ENCODE data around the gene ADCK2.

The ADCK2 gene

DNA sequence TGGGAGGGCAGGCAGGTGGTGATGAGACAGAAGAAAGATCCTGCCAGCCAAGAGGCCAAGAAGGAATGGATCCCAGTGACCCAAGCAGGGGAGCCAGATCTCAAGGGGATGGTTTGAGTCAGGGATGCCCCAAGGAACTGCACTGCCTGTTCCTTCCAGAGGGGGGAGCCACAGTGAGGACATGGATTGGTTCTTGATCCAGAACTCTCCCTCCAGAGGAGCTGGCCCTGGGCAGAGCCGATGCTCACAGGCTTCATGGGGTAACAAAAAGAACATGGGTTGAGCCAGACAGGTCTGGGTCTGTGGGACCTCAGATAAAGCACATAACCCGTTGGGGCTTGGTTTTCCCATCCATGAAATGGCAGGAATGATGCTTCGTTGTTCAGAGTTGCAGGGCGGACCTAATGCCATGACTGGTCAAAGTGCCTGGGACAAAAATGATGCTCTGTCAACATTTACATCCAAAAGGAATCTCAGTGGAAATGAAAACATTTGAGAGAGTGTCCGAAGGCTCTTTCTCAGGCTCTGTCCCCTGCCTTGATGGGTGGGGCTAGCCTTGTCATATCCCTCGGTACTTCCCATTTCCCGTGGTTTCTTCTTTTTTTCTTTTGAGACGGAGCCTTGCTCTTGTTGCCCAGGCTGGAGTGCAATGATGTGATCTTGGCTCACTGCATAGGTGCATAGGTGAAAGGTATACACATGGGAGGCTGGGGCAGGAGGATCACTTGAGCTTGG lies 27.4 kb upstream of the ADCK2 start:
- H3K4me3 ChIP-seq (ENCODE audit: low read length), result no peak overlapping the region
- no peaks in the 10 kb centered on the region for H3K27me3 ChIP-seq (ENCODE audit: low read depth, low read length)
- no peak overlapping the region for H3K9ac ChIP-seq (ENCODE audit: low read length)
- H3K79me2 ChIP-seq (ENCODE audit: low read length), result no peaks in the 10 kb centered on the region
- H4K20me1 ChIP-seq (ENCODE audit: insufficient read depth, low read length), result no peaks in the 10 kb centered on the region
- no peaks in the 10 kb centered on the region for H3K4me1 ChIP-seq (ENCODE audit: low read length)
- no peak for TF ChIP-seq EZH2phosphoT487 (IDR thresholded peaks at IDR 0.05; ENCODE audit: low read depth)
- TF ChIP-seq, protein P1, sequence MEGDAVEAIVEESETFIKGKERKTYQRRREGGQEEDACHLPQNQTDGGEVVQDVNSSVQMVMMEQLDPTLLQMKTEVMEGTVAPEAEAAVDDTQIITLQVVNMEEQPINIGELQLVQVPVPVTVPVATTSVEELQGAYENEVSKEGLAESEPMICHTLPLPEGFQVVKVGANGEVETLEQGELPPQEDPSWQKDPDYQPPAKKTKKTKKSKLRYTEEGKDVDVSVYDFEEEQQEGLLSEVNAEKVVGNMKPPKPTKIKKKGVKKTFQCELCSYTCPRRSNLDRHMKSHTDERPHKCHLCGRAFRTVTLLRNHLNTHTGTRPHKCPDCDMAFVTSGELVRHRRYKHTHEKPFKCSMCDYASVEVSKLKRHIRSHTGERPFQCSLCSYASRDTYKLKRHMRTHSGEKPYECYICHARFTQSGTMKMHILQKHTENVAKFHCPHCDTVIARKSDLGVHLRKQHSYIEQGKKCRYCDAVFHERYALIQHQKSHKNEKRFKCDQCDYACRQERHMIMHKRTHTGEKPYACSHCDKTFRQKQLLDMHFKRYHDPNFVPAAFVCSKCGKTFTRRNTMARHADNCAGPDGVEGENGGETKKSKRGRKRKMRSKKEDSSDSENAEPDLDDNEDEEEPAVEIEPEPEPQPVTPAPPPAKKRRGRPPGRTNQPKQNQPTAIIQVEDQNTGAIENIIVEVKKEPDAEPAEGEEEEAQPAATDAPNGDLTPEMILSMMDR (IDR thresholded peaks at IDR 0.05; ENCODE audit: low read depth, low read length), result peak; percentile 19
- H3K4me2 ChIP-seq (ENCODE audit: low read length), result no peak overlapping the region
- H3K36me3 ChIP-seq (replicated peaks; ENCODE audit: low read depth, low read length), result no peaks in the 10 kb centered on the region
- no peaks in the 10 kb centered on the region for H3K9me3 ChIP-seq (ENCODE audit: insufficient read depth, low read length)
- no peak overlapping the region for H2AFZ ChIP-seq (ENCODE audit: low read depth, low read length)
- H3K27ac ChIP-seq (ENCODE audit: low read length), result no peak overlapping the region

DNA sequence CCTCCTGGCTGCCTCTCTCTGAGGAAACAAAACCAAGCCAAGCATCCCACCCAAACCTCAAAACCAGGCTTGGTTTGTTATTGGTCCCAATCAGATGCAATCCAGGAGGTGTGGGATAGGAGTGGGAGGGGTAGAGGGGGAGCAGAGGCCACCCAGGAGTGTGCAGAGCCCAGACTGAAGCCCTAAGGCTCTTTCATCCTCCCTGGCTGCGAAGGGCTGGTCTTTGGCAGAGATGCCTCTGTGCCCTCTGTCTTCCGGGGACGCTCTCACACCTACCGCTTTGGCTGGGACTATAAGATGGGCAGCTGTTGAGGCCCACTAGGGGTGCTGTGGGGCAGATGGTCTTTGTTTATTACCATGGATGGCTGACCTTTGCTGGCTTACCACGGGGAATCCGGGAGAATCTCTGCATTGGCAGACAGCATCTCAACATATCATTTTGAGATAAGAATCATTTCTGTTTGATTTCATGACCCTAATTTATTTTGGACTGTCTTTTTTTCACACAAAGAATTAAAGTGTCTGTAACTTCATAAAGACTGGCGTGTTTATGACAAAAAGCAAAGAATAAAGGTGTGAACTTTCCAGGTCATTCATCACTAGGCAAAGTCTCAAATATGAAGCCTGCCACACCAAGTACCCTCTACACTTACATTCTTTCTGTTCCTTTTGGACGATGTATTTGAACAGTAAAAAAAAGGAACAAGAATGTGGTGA lies 25.7 kb upstream of the ADCK2 start:
- H4K20me1 ChIP-seq (ENCODE audit: insufficient read depth, low read length), result no peaks in the 10 kb centered on the region
- no peaks in the 10 kb centered on the region for H3K4me1 ChIP-seq (ENCODE audit: low read length)
- no peak overlapping the region for H3K27ac ChIP-seq (ENCODE audit: low read length)
- TF ChIP-seq, protein P1 (IDR thresholded peaks at IDR 0.05; ENCODE audit: low read depth, low read length), result peak; percentile 47
- no peak for TF ChIP-seq EZH2phosphoT487 (IDR thresholded peaks at IDR 0.05; ENCODE audit: low read depth)
- no peak overlapping the region for H3K4me3 ChIP-seq (ENCODE audit: low read length)
- 0 out of 2 replicates have a peak overlapping the region, but pooled peaks have one; percentile 20 for H3K4me2 ChIP-seq (ENCODE audit: low read length)
- H3K9me3 ChIP-seq (ENCODE audit: insufficient read depth, low read length), result no peaks in the 10 kb centered on the region
- no peak overlapping the region for H2AFZ ChIP-seq (ENCODE audit: low read depth, low read length)
- H3K27me3 ChIP-seq (ENCODE audit: low read depth, low read length), result 0 out of 2 replicates have a peak, but pooled peaks cover 5% of the 10 kb centered on the region
- H3K9ac ChIP-seq (ENCODE audit: low read length), result no peak overlapping the region
- no peaks in the 10 kb centered on the region for H3K36me3 ChIP-seq (replicated peaks; ENCODE audit: low read depth, low read length)
- H3K79me2 ChIP-seq (ENCODE audit: low read length), result no peaks in the 10 kb centered on the region

- Histone ChIP-seq H3K4me3 (ENCODE audit: low read length) (no peak overlapping the region), H3K79me2 (ENCODE audit: low read length) (no peaks in the 10 kb centered on the region), H3K4me1 (ENCODE audit: low read length) (peaks cover 3% of the 10 kb centered on the region; the same call in 1 of the 2 replicates), H4K20me1 (ENCODE audit: insufficient read depth, low read length) (no peaks in the 10 kb centered on the region), H3K36me3 (replicated peaks; ENCODE audit: low read depth, low read length) (no peaks in the 10 kb centered on the region), H3K9ac (ENCODE audit: low read length) (no peak overlapping the region), H3K4me2 (ENCODE audit: low read length) (no peak overlapping the region), H2AFZ (ENCODE audit: low read depth, low read length) (no peak overlapping the region), H3K9me3 (ENCODE audit: insufficient read depth, low read length) (no peaks in the 10 kb centered on the region), H3K27ac (ENCODE audit: low read length) (no peak overlapping the region), H3K27me3 (ENCODE audit: low read depth, low read length) (0 out of 2 replicates have a peak, but pooled peaks cover 5% of the 10 kb centered on the region)
- no peak for TF ChIP-seq EZH2phosphoT487 (IDR thresholded peaks at IDR 0.05; ENCODE audit: low read depth)
- TF ChIP-seq, protein P1 (IDR thresholded peaks at IDR 0.05; ENCODE audit: low read depth, low read length), result no peak
Observed at GRCh38 chr7:140649556-140650205, 23.1 kb upstream of the ADCK2 start.

- Histone ChIP-seq H3K36me3 (replicated peaks; ENCODE audit: low read depth, low read length) (no peaks in the 10 kb centered on the region), H4K20me1 (ENCODE audit: insufficient read depth, low read length) (no peaks in the 10 kb centered on the region), H3K9me3 (ENCODE audit: insufficient read depth, low read length) (no peaks in the 10 kb centered on the region), H3K4me1 (ENCODE audit: low read length) (peaks cover 3% of the 10 kb centered on the region; the same call in 1 of the 2 replicates), H3K9ac (ENCODE audit: low read length) (no peak overlapping the region), H2AFZ (ENCODE audit: low read depth, low read length) (no peak overlapping the region), H3K27me3 (ENCODE audit: low read depth, low read length) (0 out of 2 replicates have a peak, but pooled peaks cover 5% of the 10 kb centered on the region), H3K27ac (ENCODE audit: low read length) (no peak overlapping the region), H3K4me3 (ENCODE audit: low read length) (no peak overlapping the region), H3K4me2 (ENCODE audit: low read length) (no peak overlapping the region), H3K79me2 (ENCODE audit: low read length) (no peaks in the 10 kb centered on the region)
- TF ChIP-seq EZH2phosphoT487 (IDR thresholded peaks at IDR 0.05; ENCODE audit: low read depth), result no peak
- TF ChIP-seq, protein P1 (IDR thresholded peaks at IDR 0.05; ENCODE audit: low read depth, low read length), result no peak
Observed at GRCh38 chr7:140650367-140650766, 22.4 kb upstream of the ADCK2 start.

All from OCI-LY3 (cell line).